GM21423 (cell line): ENCODE results near the gene KIAA0825.

Experiments used
- ATAC-seq: cut with Tn5 transposase; IDR thresholded peaks from one replicate; pipeline ENCODE4 v1.9.1; 2021; ENCODE audit warnings: mild to moderate bottlenecking, moderate library complexity; ENCODE audit not compliant: unreplicated experiment

KIAA0825 gene

GRCh38 chr5:94457788-94458187 is 160.6 kb downstream of the KIAA0825 start:
- ATAC-seq, result no peak

- no peak for ATAC-seq
Observed at GRCh38 chr5:94445726-94446125, 172.7 kb downstream of the KIAA0825 start.

GRCh38 chr5:94442991-94443390 is 175.4 kb downstream of the KIAA0825 start:
- ATAC-seq, result no peak

GRCh38 chr5:94442076-94442475 is 176.3 kb downstream of the KIAA0825 start:
- no peak for ATAC-seq

GRCh38 chr5:94440015-94440414 is 178.4 kb downstream of the KIAA0825 start:
- no peak for ATAC-seq

- no peak for ATAC-seq
Observed at GRCh38 chr5:94433397-94434163, 184.8 kb downstream of the KIAA0825 start.

- no peak for ATAC-seq
Observed at GRCh38 chr5:94432499-94432898, 185.9 kb downstream of the KIAA0825 start.

GRCh38 chr5:94431696-94432095 is 186.7 kb downstream of the KIAA0825 start:
- ATAC-seq, result no peak

- no peak for ATAC-seq
Observed at GRCh38 chr5:94429566-94429965, 188.8 kb downstream of the KIAA0825 start.

GRCh38 chr5:94425396-94425795 is 193.0 kb downstream of the KIAA0825 start:
- no peak for ATAC-seq

GRCh38 chr5:94423411-94423810 is 195.0 kb downstream of the KIAA0825 start:
- ATAC-seq, result no peak

- ATAC-seq, result no peak
Observed at GRCh38 chr5:94422812-94423211, 195.6 kb downstream of the KIAA0825 start.

- no peak for ATAC-seq
Observed at GRCh38 chr5:94420885-94421284, 197.5 kb downstream of the KIAA0825 start.

GRCh38 chr5:94415798-94416197 is 202.6 kb downstream of the KIAA0825 start:
- ATAC-seq, result no peak

GRCh38 chr5:94409440-94409839 is 209.0 kb downstream of the KIAA0825 start:
- ATAC-seq, result no peak

- ATAC-seq, result no peak
Observed at GRCh38 chr5:94407023-94407422, 211.4 kb downstream of the KIAA0825 start.

- ATAC-seq, result no peak
Observed at GRCh38 chr5:94403483-94403882, 214.9 kb downstream of the KIAA0825 start.

- ATAC-seq, result no peak
Observed at GRCh38 chr5:94402096-94402495, 216.3 kb downstream of the KIAA0825 start.

- no peak for ATAC-seq
Observed at GRCh38 chr5:94397508-94397907, 220.9 kb downstream of the KIAA0825 start.

- no peak for ATAC-seq
Observed at GRCh38 chr5:94396687-94397086, 221.7 kb downstream of the KIAA0825 start.

GRCh38 chr5:94395468-94395867 is 222.9 kb downstream of the KIAA0825 start:
- no peak for ATAC-seq

GRCh38 chr5:94391996-94392395 is 226.4 kb downstream of the KIAA0825 start:
- ATAC-seq, result no peak

GRCh38 chr5:94389515-94389899 is 228.9 kb downstream of the KIAA0825 start:
- ATAC-seq, result no peak
